Naive B cell (primary cell): ENCODE results near the gene PACS2. TPM values are rescaled to one million over a fixed set of nuclear protein-coding genes. Genes with fewer than 3 reads are reported as not detected.

ENCODE experiments used
- ATAC-seq, 2 donors: fragments of 150-1000 bp; cut with Tn5 transposase; 2 replicates each; pipeline ENCODE4 v1.10.0; 2021; ENCODE audit warnings: low read depth in 2 of 2, mild to moderate bottlenecking in 2 of 2, moderate library complexity in 2 of 2
- DNase-seq: peaks from one replicate; pipeline ENCODE4 v3.0.0; 2022
- H3K27ac Mint-ChIP-seq, 6 donors: one replicate each; pipeline ENCODE4 v1.8.0; 2020 to 2022; ENCODE audit warnings: mild to moderate bottlenecking in 6 of 6, mixed read lengths in 6 of 6, moderate library complexity in 5 of 6, inconsistent platforms in 2 of 6
- H3K27me3 Mint-ChIP-seq, 3 donors: one replicate each; pipeline ENCODE4 v1.8.0; 2021 to 2022; ENCODE audit warnings: mixed read lengths in 3 of 3, mild to moderate bottlenecking in 1 of 3
- H3K36me3 Mint-ChIP-seq, 2 donors: one replicate each; pipeline ENCODE4 v1.8.0; 2020 to 2022; ENCODE audit warnings: mixed read lengths in 2 of 2, inconsistent platforms in 1 of 2, mild to moderate bottlenecking in 1 of 2
- H3K4me1 Mint-ChIP-seq, 3 donors: one replicate each; pipeline ENCODE4 v1.8.0; 2020 to 2022; ENCODE audit warnings: mixed read lengths in 3 of 3, inconsistent platforms in 1 of 3, mild to moderate bottlenecking in 1 of 3, moderate library complexity in 1 of 3
- H3K4me3 Mint-ChIP-seq, 8 donors: one replicate each; pipeline ENCODE4 v1.8.0; 2020 to 2022; ENCODE audit warnings: mild to moderate bottlenecking in 8 of 8, mixed read lengths in 8 of 8, moderate library complexity in 8 of 8, inconsistent platforms in 2 of 8
- H3K9me3 Mint-ChIP-seq, 7 donors: one replicate each; pipeline ENCODE4 v1.8.0; 2020 to 2022; ENCODE audit warnings: mixed read lengths in 7 of 7, mild to moderate bottlenecking in 5 of 7, inconsistent platforms in 2 of 7, moderate library complexity in 1 of 7
- polyA plus RNA-seq, 6 donors: library from polyadenylated mRNA; unstranded; fragments of 300-500 nt; fragmentation: Illumina TruSeq; gene quantifications; one replicate each; pipeline ENCODE4 v1.2.3, GENCODE V29; 2021; ENCODE audit warnings: low read depth in 6 of 6

The PACS2 gene
- polyA plus RNA-seq, 6 donors from 2014 or later, result 1.3 to 3.7 (median 1.5) TPM

GRCh38 chr14:105369653-105370040 is 55.1 kb downstream of the PACS2 start:
- H3K4me1 Mint-ChIP-seq, result peaks cover 4 to 11% (median 7%) of the 10 kb centered on the region in 3 donors
- H3K36me3 Mint-ChIP-seq, result no peaks in the 10 kb centered on the region
- no peaks in the 10 kb centered on the region for H3K27me3 Mint-ChIP-seq
- DNase-seq (no peak), ATAC-seq (no peak)
- no peak overlapping the region for H3K27ac Mint-ChIP-seq
- H3K9me3 Mint-ChIP-seq, result no peaks in the 10 kb centered on the region
- no peak overlapping the region for H3K4me3 Mint-ChIP-seq

DNA sequence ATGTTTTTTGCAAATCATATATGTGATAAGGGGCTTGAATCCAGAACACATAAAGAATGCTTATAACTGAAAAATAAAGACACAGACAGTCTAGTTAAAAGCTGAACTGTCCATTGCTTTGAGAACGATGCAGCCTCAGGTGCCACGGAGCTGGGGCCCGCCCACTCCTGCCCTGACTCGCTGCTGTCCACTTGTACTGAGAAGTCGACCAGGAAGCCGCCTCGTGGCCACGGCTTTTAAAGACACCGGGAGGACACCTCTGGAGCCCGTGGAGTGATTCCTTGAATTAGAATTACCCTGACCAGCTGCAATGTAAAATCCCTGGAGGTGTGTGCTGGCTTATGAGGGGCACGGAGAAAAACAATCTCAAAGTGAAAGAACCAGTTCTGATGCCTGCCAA is 59.8 kb downstream of the PACS2 start:
- Mint-ChIP-seq H3K27me3 (no peaks in the 10 kb centered on the region), H3K4me3 (no peak overlapping the region)

DNA sequence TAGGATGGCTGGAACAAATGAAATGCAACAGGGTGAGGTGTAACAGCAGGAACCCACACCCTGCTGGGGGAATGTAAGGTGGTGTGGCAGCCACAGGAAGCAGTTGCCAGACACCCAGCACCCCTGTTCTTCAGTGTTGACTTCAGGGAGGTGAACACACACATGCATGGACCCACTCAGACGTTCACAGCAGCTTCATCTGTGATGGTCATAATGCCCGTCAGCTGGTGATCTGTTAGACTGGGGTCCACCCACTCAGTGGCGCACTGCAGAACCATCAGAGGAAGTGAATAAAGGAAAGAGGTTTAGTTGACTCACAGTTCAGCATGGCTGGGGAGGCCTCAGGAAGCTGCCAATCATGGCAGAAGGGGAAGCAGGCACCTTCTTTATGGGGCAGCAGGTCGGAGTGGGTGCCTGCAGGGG is 61.1 kb downstream of the PACS2 start:
- no peak for DNase-seq
- Mint-ChIP-seq H3K9me3 (peaks cover 0 to 4% (median 0%) of the 10 kb centered on the region in 7 donors), H3K27me3 (no peaks in the 10 kb centered on the region), H3K36me3 (no peaks in the 10 kb centered on the region), H3K4me3 (peak overlapping the region in 1 of 8 donors; percentile 37), H3K27ac (no peak overlapping the region), H3K4me1 (peaks cover 13 to 22% (median 15%) of the 10 kb centered on the region in 3 donors)
- ATAC-seq, result peak; percentile 22 to 25

More for the DNA sequence above, 59.8 kb downstream of the PACS2 start:
- Mint-ChIP-seq H3K4me1 (peaks cover 13 to 23% (median 16%) of the 10 kb centered on the region in 3 donors), H3K36me3 (no peaks in the 10 kb centered on the region), H3K9me3 (peaks cover 0 to 4% (median 0%) of the 10 kb centered on the region in 7 donors), H3K27ac (no peak overlapping the region)
- no peak for ATAC-seq
- DNase-seq, result no peak

- Mint-ChIP-seq H3K9me3 (peaks cover 0 to 4% (median 0%) of the 10 kb centered on the region in 7 donors), H3K27me3 (no peaks in the 10 kb centered on the region), H3K36me3 (no peaks in the 10 kb centered on the region), H3K4me1 (peaks cover 9 to 16% (median 10%) of the 10 kb centered on the region in 3 donors), H3K27ac (no peak overlapping the region), H3K4me3 (no peak overlapping the region)
- DNase-seq (no peak), ATAC-seq (no peak)
These were observed 62.2 kb downstream of the PACS2 start for GRCh38 chr14:105376521-105377440.

GRCh38 chr14:105377555-105378182 is 63.1 kb downstream of the PACS2 start:
- H3K9me3 Mint-ChIP-seq, result peaks cover 0 to 4% (median 0%) of the 10 kb centered on the region in 7 donors
- H3K36me3 Mint-ChIP-seq, result no peaks in the 10 kb centered on the region
- peaks cover 9 to 16% (median 10%) of the 10 kb centered on the region in 3 donors for H3K4me1 Mint-ChIP-seq
- no peak overlapping the region for H3K27ac Mint-ChIP-seq
- H3K27me3 Mint-ChIP-seq, result no peaks in the 10 kb centered on the region
- H3K4me3 Mint-ChIP-seq, result no peak overlapping the region
- DNase-seq (no peak), ATAC-seq (no peak)

DNA sequence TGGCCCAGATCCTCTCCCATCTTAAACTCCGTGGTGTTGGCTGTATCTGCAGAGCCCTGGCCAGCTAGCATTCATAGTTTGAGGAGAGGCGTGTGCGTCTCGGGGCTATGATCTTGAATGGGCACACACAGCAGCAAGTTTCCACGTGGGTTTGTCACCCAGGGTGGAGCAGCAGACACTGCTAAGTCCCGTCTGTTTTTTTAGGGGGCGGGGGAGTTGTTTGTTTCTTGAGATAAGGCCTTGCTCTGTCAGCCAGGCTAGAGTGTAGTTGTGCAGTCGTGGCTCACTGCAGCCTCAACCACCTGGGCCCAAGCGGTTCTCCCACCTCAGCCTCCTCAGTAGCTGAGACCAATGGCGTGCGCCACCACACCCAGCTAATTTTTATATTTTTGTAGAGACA is 63.7 kb downstream of the PACS2 start:
- Mint-ChIP-seq H3K4me1 (peaks cover 9 to 16% (median 9%) of the 10 kb centered on the region in 3 donors), H3K9me3 (peaks cover 0 to 4% (median 0%) of the 10 kb centered on the region in 7 donors), H3K27me3 (no peaks in the 10 kb centered on the region), H3K27ac (no peak overlapping the region), H3K4me3 (no peak overlapping the region), H3K36me3 (no peaks in the 10 kb centered on the region)
- ATAC-seq (no peak), DNase-seq (no peak)

DNA sequence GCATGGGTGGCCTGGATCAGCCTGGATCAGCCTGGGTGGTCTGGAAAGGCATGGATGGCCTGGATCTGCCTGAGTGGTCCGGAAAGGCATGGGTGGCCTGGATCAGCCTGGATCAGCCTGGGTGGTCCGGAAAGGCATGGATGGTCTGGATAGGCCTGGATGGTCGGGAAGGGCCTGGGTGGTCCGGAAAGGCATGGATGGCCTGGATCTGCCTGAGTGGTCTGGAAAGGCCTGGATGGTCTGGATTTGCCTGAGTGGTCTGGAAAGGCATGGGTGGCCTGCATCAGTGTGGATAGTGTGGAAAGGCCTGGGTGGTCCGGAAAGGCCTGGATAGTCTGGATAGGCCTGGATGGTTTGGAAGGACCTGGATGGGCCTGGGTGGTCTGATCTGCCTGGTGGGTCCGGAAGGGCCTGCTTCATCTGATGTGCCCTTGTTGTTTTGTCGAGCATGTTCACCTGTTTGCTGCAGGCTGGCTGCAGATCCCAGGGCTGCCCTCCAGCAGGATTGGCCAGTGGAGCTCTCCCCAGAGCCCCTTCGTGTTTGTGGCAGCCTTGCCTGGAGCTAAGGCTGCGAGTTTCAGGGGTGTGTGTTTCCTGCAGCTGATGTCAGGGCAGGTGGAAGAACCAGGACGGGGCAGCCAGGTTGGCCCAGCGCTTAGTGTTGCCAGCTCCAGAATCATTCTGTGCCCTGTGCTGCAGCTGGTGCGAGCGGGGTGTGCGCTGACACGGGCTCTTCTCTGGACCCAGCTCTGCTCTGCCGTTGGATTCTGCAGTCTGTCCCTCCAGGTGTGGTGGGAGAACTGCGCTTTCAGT is 64.5 kb downstream of the PACS2 start:
- H3K27ac Mint-ChIP-seq, result peak overlapping the region in 1 of 6 donors; percentile 66
- ATAC-seq, result no peak
- H3K36me3 Mint-ChIP-seq, result no peaks in the 10 kb centered on the region
- no peak overlapping the region for H3K4me3 Mint-ChIP-seq
- H3K4me1 Mint-ChIP-seq, result peaks cover 8 to 16% (median 9%) of the 10 kb centered on the region in 3 donors
- no peaks in the 10 kb centered on the region for H3K27me3 Mint-ChIP-seq
- DNase-seq, result no peak
- H3K9me3 Mint-ChIP-seq, result peaks cover 0 to 4% (median 0%) of the 10 kb centered on the region in 7 donors

DNA sequence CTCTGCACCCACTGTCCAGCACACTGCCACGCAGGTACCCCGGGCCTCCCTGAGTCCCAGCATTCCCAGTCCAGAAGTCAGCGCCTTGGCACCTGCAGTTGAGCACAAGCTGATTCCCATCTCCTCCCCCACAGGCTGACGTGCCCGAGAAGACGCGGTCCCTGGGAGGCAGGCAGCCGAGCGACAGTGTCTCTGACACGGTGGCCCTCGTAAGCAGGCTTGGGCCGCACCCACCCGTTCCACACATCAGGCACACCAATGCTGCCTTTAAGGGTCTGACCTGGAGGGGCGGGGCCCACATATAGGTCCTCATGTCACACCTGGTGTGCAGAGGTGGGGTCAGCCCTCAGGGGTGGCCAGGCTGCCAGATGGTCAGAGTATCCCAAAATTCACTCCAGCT is 65.4 kb downstream of the PACS2 start:
- H3K4me3 Mint-ChIP-seq, result peak overlapping the region in 1 of 8 donors; percentile 5
- ATAC-seq, result no peak
- H3K4me1 Mint-ChIP-seq, result peaks cover 8 to 16% (median 9%) of the 10 kb centered on the region in 3 donors
- no peaks in the 10 kb centered on the region for H3K36me3 Mint-ChIP-seq
- H3K27ac Mint-ChIP-seq, result no peak overlapping the region
- no peaks in the 10 kb centered on the region for H3K27me3 Mint-ChIP-seq
- H3K9me3 Mint-ChIP-seq, result peaks cover 0 to 4% (median 0%) of the 10 kb centered on the region in 7 donors
- no peak for DNase-seq

GRCh38 chr14:105380756-105381155 is 66.2 kb downstream of the PACS2 start:
- H3K4me3 Mint-ChIP-seq, result no peak overlapping the region
- no peaks in the 10 kb centered on the region for H3K36me3 Mint-ChIP-seq
- peaks cover 0 to under 1% (median 0%) of the 10 kb centered on the region in 7 donors for H3K9me3 Mint-ChIP-seq
- no peaks in the 10 kb centered on the region for H3K27me3 Mint-ChIP-seq
- peaks cover 4 to 12% (median 5%) of the 10 kb centered on the region in 3 donors for H3K4me1 Mint-ChIP-seq
- ATAC-seq (no peak), DNase-seq (no peak)
- H3K27ac Mint-ChIP-seq, result no peak overlapping the region

DNA sequence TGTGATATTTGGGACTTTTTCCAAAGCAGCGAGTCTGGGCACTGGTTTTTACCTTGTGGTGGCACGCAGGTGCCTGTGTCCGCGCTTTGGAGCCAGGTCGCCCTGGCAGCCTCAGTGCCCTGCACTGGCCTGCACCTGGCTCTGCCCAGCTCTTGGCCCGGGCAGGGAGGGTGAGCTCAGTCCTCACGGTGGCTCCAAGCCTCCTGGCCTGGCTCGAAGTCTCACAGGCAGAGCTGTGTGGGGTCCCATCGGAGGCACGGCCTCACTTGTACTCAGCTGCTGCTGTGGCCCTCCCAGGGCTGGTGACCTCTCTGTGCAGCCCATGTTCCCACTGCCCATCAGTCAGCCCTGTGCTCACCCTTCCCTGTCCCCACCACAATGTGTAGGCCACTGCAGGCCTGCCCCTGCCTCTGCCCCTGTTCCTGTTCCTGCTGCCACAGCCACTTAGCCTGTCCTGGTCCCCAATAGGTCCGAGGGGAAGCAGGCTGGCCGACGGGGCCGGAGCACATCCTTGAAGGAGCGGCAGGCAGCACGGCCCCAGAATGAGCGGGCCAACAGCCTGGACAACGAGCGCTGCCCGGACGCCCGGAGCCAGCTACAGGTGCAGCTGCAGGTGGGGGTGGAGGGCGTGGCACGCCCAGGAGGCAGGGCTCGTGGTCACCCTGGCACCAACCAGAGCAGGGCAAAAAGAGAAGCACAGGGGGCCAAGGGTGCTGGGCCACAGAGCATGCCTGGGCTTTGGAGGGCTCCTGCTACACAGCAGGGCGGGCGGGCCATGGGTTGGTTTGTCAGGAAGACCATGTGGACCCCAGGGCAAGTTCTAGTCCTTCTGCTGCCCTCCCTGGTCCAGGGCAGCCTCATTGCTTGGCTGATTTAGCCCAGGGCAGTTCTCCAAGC is 67.1 kb downstream of the PACS2 start:
- DNase-seq (no peak), ATAC-seq (no peak)
- Mint-ChIP-seq H3K27me3 (no peaks in the 10 kb centered on the region), H3K36me3 (no peaks in the 10 kb centered on the region), H3K27ac (no peak overlapping the region), H3K4me1 (peaks cover 0 to 6% (median 0%) of the 10 kb centered on the region in 3 donors), H3K9me3 (no peaks in the 10 kb centered on the region), H3K4me3 (no peak overlapping the region)

GRCh38 chr14:105382343-105383082 is 68.0 kb downstream of the PACS2 start:
- peaks cover 0 to 6% (median 0%) of the 10 kb centered on the region in 3 donors for H3K4me1 Mint-ChIP-seq
- H3K9me3 Mint-ChIP-seq, result no peaks in the 10 kb centered on the region
- no peak overlapping the region for H3K27ac Mint-ChIP-seq
- no peaks in the 10 kb centered on the region for H3K27me3 Mint-ChIP-seq
- H3K36me3 Mint-ChIP-seq, result no peaks in the 10 kb centered on the region
- ATAC-seq, result no peak
- DNase-seq, result no peak
- H3K4me3 Mint-ChIP-seq, result no peak overlapping the region
